ENCODE results near the gene MAML2.

The MAML2 gene

DNA sequence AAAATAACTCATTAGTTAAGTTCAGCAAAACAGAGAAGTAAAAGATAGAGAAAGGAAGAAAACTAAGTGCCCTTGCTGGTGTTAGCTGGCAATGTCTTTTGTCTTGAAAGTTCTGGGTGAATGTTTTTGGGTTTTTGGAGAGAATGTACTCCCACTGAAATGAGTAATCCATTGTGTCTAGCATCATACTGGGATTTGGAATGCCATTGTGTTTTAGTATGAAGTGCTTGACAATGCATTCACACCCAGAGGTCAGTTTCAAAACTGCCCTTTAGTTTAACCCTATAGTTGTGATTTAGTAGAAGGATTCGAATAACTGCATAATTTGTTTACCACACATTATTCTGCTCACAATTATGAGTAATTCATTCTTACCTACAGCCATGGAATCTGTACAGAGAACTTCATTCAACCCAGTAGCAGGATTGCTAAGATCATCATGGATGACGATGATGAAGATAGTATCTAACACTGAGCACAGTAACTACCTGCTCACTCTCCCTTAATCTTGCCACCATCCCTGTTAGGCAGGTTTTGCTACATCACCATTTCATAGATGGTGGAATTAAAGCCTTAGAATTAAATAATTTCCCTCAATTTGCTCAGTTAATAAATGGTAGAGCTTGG is 33.9 kb downstream of the MAML2 start:
- H2AK5ac ChIP-seq (ENCODE audit: low read length), result no peak overlapping the region

DNA sequence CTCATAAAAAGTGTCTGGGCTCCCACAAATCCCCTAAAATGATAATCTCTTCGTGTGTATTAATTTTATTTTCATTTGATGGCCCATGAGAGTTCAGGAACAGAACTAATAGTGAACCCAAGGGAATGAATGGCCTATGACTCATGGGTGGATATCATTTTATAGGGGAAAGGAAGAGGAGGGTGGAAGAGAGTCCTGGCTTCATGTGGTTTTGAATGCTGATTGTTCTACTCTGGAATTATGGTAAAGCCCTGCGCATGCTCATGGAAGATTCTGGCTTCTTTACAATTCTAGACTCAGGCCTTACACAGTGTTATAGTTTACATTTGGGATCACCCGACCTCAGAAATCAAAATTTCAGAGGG is 35.2 kb downstream of the MAML2 start:
- no peak overlapping the region for H2BK5ac ChIP-seq (ENCODE audit: low read length)
- no peak overlapping the region for H3K27ac ChIP-seq (ENCODE audit: low read depth, low read length)
- H3K4ac ChIP-seq (ENCODE audit: low read depth, low read length), result peak overlapping the region; percentile 31
- no peak overlapping the region for H2AK5ac ChIP-seq (ENCODE audit: low read length)
- no peak overlapping the region for H3K4me3 ChIP-seq (ENCODE audit: low read length)
- H2BK15ac ChIP-seq (replicated peaks; ENCODE audit: low read depth), result no peak overlapping the region
- H3K56ac ChIP-seq (ENCODE audit: low read length), result no peak overlapping the region
- H3K18ac ChIP-seq (ENCODE audit: low read length), result peak overlapping the region; percentile 35
- peak; percentile 24 for DNase-seq
- WGBS (ENCODE audit: extremely low coverage, insufficient coverage, low lambda C conversion rate), result no CpG with 5 or more reads among the region's 3 CpGs
- no peaks in the 10 kb centered on the region for H3K79me2 ChIP-seq (ENCODE audit: control insufficient read depth, insufficient read depth, low read length)
- H3K4me1 ChIP-seq (ENCODE audit: control insufficient read depth, low read depth, low read length), result peaks cover 1% of the 10 kb centered on the region
- H2BK120ac ChIP-seq (ENCODE audit: low read depth, low read length), result no peak overlapping the region
- H4K5ac ChIP-seq (ENCODE audit: low read length), result no peak overlapping the region
- H3K9ac ChIP-seq (ENCODE audit: low read length), result no peak overlapping the region
- no peak overlapping the region for H4K8ac ChIP-seq (ENCODE audit: low read depth, low read length)
- no peaks in the 10 kb centered on the region for H3K36me3 ChIP-seq (ENCODE audit: control insufficient read depth, insufficient read depth, low read length)
- no peaks in the 10 kb centered on the region for H3K79me1 ChIP-seq (ENCODE audit: low read length)
- H3K23ac ChIP-seq (ENCODE audit: low read length), result no peak overlapping the region
- no peak overlapping the region for H3K4me2 ChIP-seq (ENCODE audit: low read length)
- H3K27me3 ChIP-seq (ENCODE audit: insufficient read depth, low read length, poor library complexity), result no peaks in the 10 kb centered on the region

More for the DNA sequence above, 33.9 kb downstream of the MAML2 start:
- no peaks in the 10 kb centered on the region for H3K36me3 ChIP-seq (ENCODE audit: control insufficient read depth, insufficient read depth, low read length)
- no peak overlapping the region for H2BK120ac ChIP-seq (ENCODE audit: low read depth, low read length)
- no peaks in the 10 kb centered on the region for H3K79me1 ChIP-seq (ENCODE audit: low read length)
- H3K9ac ChIP-seq (ENCODE audit: low read length), result no peak overlapping the region
- peaks cover 1% of the 10 kb centered on the region for H3K4me1 ChIP-seq (ENCODE audit: control insufficient read depth, low read depth, low read length)
- H3K27ac ChIP-seq (ENCODE audit: low read depth, low read length), result no peak overlapping the region
- H3K4me3 ChIP-seq (ENCODE audit: low read length), result no peak overlapping the region
- H3K23ac ChIP-seq (ENCODE audit: low read length), result no peak overlapping the region
- H4K5ac ChIP-seq (ENCODE audit: low read length), result no peak overlapping the region
- H3K56ac ChIP-seq (ENCODE audit: low read length), result no peak overlapping the region
- no peak overlapping the region for H2BK5ac ChIP-seq (ENCODE audit: low read length)
- H3K27me3 ChIP-seq (ENCODE audit: insufficient read depth, low read length, poor library complexity), result no peaks in the 10 kb centered on the region
- WGBS (ENCODE audit: extremely low coverage, insufficient coverage, low lambda C conversion rate), result no CpG with 5 or more reads among the region's 2 CpGs
- H3K79me2 ChIP-seq (ENCODE audit: control insufficient read depth, insufficient read depth, low read length), result no peaks in the 10 kb centered on the region
- no peak overlapping the region for H3K18ac ChIP-seq (ENCODE audit: low read length)
- no peak overlapping the region for H3K4ac ChIP-seq (ENCODE audit: low read depth, low read length)
- H4K8ac ChIP-seq (ENCODE audit: low read depth, low read length), result no peak overlapping the region
- peak; percentile 34 for DNase-seq
- H2BK15ac ChIP-seq (replicated peaks; ENCODE audit: low read depth), result no peak overlapping the region
- no peak overlapping the region for H3K4me2 ChIP-seq (ENCODE audit: low read length)

DNA sequence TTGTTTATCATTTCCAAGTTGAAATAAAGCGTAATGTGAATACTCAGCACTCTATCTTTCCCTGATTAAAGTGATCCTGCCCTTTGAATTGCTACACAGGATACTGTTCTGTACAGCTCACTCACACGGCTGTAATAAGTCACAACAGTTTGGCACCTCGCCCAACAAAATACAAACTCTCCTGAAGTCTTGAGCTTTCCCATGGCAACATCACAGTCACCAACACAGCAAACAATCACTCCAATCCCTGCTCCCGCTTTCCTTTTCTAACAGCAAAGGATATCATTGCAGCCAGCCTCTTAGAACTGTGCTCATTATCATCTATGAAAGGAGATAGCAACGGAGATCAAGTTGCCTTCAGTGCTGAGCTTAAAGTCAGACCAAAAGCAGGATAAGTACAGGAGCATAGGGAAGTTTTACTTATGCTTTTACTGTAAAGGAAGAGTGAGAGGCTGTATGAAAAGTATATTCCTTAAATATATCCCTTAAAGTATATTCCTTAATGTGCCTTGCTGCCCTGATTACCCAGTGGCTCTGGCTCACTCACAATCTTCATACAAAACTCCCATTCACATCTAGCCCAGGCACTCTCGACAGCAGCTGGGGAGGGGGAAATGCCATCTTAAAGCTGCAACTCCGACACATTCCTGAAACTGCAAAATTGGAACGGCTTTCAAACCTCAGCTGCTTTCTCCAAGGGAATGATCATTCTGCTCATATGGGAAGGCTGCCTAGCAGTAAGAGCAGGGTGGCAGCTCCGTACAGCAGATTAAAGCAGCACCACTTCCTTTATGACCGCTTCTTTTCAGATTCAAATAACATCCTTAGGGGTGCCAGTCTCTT is 35.8 kb downstream of the MAML2 start:
- Histone ChIP-seq H3K79me2 (ENCODE audit: control insufficient read depth, insufficient read depth, low read length) (no peaks in the 10 kb centered on the region), H2BK120ac (ENCODE audit: low read depth, low read length) (no peak overlapping the region), H3K4me2 (ENCODE audit: low read length) (peak overlapping the region; percentile 10), H2AK5ac (ENCODE audit: low read length) (no peak overlapping the region), H3K18ac (ENCODE audit: low read length) (peak overlapping the region; percentile 35), H3K56ac (ENCODE audit: low read length) (peak overlapping the region; percentile 66), H3K9ac (ENCODE audit: low read length) (peak overlapping the region; percentile 20), H4K5ac (ENCODE audit: low read length) (no peak overlapping the region), H3K4me3 (ENCODE audit: low read length) (no peak overlapping the region), H3K27me3 (ENCODE audit: insufficient read depth, low read length, poor library complexity) (no peaks in the 10 kb centered on the region), H3K23ac (ENCODE audit: low read length) (no peak overlapping the region), H3K36me3 (ENCODE audit: control insufficient read depth, insufficient read depth, low read length) (no peaks in the 10 kb centered on the region), H2BK15ac (replicated peaks; ENCODE audit: low read depth) (no peak overlapping the region), H3K79me1 (ENCODE audit: low read length) (no peaks in the 10 kb centered on the region), H4K8ac (ENCODE audit: low read depth, low read length) (no peak overlapping the region), H3K27ac (ENCODE audit: low read depth, low read length) (peak overlapping the region; percentile 30), H3K4me1 (ENCODE audit: control insufficient read depth, low read depth, low read length) (peaks cover 1% of the 10 kb centered on the region), H3K4ac (ENCODE audit: low read depth, low read length) (peak overlapping the region; percentile 55), H2BK5ac (ENCODE audit: low read length) (no peak overlapping the region)
- DNase-seq, result peak; percentile 95
- WGBS (ENCODE audit: extremely low coverage, insufficient coverage, low lambda C conversion rate), result no CpG with 5 or more reads among the region's 10 CpGs

DNA sequence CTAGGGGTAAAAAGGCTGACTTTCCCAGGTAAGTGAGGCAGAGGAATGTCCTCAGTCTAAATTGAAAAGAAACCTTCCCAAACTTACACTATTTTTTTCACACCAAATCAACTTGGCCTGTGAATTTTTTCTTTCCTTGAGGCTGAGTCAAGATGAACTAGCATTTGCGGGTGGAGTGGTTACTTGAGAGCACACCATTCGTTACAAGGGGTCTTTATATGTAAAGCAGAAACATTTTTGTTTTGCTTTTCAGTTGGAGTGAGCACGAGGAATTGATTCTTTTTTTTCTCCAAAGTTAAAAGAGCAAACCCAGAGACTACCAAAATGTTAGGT is 36.4 kb downstream of the MAML2 start:
- H3K23ac ChIP-seq (ENCODE audit: low read length), result no peak overlapping the region
- H4K5ac ChIP-seq (ENCODE audit: low read length), result no peak overlapping the region
- H2BK15ac ChIP-seq (replicated peaks; ENCODE audit: low read depth), result no peak overlapping the region
- no peak overlapping the region for H2BK5ac ChIP-seq (ENCODE audit: low read length)
- no peak overlapping the region for H3K9ac ChIP-seq (ENCODE audit: low read length)
- H2AK5ac ChIP-seq (ENCODE audit: low read length), result no peak overlapping the region
- H3K79me1 ChIP-seq (ENCODE audit: low read length), result no peaks in the 10 kb centered on the region
- H3K27ac ChIP-seq (ENCODE audit: low read depth, low read length), result no peak overlapping the region
- peak overlapping the region; percentile 75 for H3K18ac ChIP-seq (ENCODE audit: low read length)
- H2BK120ac ChIP-seq (ENCODE audit: low read depth, low read length), result peak overlapping the region; percentile 61
- no CpG with 5 or more reads among the region's 3 CpGs for WGBS (ENCODE audit: extremely low coverage, insufficient coverage, low lambda C conversion rate)
- H3K36me3 ChIP-seq (ENCODE audit: control insufficient read depth, insufficient read depth, low read length), result no peaks in the 10 kb centered on the region
- no peak overlapping the region for H4K8ac ChIP-seq (ENCODE audit: low read depth, low read length)
- H3K79me2 ChIP-seq (ENCODE audit: control insufficient read depth, insufficient read depth, low read length), result no peaks in the 10 kb centered on the region
- no peak overlapping the region for H3K4me2 ChIP-seq (ENCODE audit: low read length)
- H3K4me1 ChIP-seq (ENCODE audit: control insufficient read depth, low read depth, low read length), result peaks cover 1% of the 10 kb centered on the region
- no peak overlapping the region for H3K4ac ChIP-seq (ENCODE audit: low read depth, low read length)
- peak; percentile 21 for DNase-seq
- no peaks in the 10 kb centered on the region for H3K27me3 ChIP-seq (ENCODE audit: insufficient read depth, low read length, poor library complexity)
- no peak overlapping the region for H3K4me3 ChIP-seq (ENCODE audit: low read length)
- H3K56ac ChIP-seq (ENCODE audit: low read length), result no peak overlapping the region

DNA sequence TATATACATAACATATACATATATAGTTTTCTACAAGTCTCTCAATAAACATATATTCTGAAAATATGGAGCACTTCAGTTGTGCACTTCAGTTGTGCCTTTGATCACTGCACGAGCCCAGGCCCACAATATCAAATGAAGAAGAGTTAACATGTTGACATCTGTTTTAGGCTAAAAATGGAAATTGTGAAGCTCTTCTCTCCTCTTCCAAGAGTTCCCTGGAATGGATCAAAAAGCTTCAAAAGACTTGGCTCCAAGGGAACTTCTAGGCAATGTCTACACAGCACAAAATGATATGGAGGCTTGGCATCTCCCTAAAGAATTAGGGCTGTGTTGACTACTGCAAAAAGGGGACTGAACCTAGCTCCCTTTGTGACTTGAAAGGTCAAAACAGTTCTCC is 36.9 kb downstream of the MAML2 start:
- Histone ChIP-seq H3K4ac (ENCODE audit: low read depth, low read length) (peak overlapping the region; percentile 81), H3K9ac (ENCODE audit: low read length) (no peak overlapping the region), H3K18ac (ENCODE audit: low read length) (peak overlapping the region; percentile 75), H3K27ac (ENCODE audit: low read depth, low read length) (no peak overlapping the region), H2AK5ac (ENCODE audit: low read length) (no peak overlapping the region), H3K79me2 (ENCODE audit: control insufficient read depth, insufficient read depth, low read length) (no peaks in the 10 kb centered on the region), H2BK5ac (ENCODE audit: low read length) (no peak overlapping the region), H2BK15ac (replicated peaks; ENCODE audit: low read depth) (no peak overlapping the region), H3K36me3 (ENCODE audit: control insufficient read depth, insufficient read depth, low read length) (no peaks in the 10 kb centered on the region), H3K4me3 (ENCODE audit: low read length) (no peak overlapping the region), H3K4me1 (ENCODE audit: control insufficient read depth, low read depth, low read length) (peaks cover 1% of the 10 kb centered on the region), H4K5ac (ENCODE audit: low read length) (no peak overlapping the region), H2BK120ac (ENCODE audit: low read depth, low read length) (peak overlapping the region; percentile 61), H3K56ac (ENCODE audit: low read length) (no peak overlapping the region), H4K8ac (ENCODE audit: low read depth, low read length) (no peak overlapping the region), H3K23ac (ENCODE audit: low read length) (no peak overlapping the region), H3K79me1 (ENCODE audit: low read length) (no peaks in the 10 kb centered on the region), H3K27me3 (ENCODE audit: insufficient read depth, low read length, poor library complexity) (no peaks in the 10 kb centered on the region), H3K4me2 (ENCODE audit: low read length) (no peak overlapping the region)
- no CpG with 5 or more reads among the region's 1 CpG for WGBS (ENCODE audit: extremely low coverage, insufficient coverage, low lambda C conversion rate)
- no peak for DNase-seq
